HG02642 (cell line): ENCODE measurements around the gene EYS.

Experiments
- ATAC-seq: cut with Tn5 transposase; IDR thresholded peaks from one replicate; pipeline ENCODE4 v1.9.1; 2021; ENCODE audit warnings: mild to moderate bottlenecking; ENCODE audit not compliant: unreplicated experiment, poor library complexity

Gene EYS

DNA sequence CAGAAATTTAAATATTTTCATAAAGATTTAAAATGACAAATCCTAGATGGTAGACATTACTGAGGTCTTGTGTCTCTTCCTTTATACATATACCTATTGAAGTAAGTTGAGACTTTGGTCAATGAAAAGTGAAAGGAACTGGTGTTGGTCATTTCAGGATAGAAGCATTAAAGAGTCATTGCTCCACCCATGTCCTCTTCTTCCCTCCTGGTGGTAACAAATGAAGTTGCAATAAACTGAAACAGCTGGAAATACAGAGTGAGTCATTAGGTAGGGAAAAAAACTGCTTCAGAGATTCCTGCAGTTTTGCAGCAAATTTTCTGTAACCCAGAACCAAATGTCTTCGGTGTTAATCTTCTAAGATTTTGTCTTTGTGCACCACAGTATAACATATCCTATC lies 448.0 kb downstream of the EYS start:
- ATAC-seq, result no peak

DNA sequence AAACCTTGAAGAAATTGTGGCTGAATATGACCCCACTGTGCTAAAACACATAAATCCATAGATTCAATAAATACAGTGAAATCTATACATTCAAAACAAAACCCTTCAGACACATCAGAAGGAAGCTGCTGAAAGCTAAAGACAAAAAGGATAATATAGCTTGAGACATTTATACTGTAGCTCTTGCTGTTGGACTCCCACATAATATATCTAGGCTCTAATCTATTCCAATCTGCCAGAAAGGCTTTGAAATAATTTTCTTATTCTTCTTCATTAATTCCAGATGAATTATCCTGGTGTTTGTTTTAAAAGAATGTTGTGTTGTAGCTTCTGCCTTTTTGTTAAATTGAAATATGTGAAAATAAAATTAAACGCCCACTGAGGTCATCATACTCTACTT lies 454.0 kb downstream of the EYS start:
- ATAC-seq, result no peak

DNA sequence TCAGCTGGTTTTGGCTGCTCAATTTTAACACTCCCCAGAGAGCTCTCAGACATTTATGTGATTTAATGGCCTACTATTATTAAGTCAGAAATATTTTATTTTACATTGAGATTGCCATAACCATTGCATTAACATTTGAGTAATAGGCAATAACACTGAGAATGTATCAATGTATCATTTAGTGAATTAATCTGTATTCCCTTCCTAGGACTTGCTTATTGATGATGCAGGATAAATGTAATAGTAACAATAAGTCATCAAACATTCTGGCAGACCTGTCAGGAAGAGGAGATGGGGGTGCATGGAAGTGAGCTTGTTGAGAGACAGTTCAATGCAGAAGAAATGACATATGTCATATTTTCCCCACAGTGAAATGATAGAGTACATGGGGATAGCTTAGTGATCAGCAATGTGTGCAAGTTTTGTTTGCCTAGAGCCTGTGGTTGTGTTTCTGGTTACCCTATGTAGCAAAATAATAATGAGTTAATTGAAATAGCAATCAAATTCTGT lies 458.9 kb downstream of the EYS start:
- no peak for ATAC-seq

DNA sequence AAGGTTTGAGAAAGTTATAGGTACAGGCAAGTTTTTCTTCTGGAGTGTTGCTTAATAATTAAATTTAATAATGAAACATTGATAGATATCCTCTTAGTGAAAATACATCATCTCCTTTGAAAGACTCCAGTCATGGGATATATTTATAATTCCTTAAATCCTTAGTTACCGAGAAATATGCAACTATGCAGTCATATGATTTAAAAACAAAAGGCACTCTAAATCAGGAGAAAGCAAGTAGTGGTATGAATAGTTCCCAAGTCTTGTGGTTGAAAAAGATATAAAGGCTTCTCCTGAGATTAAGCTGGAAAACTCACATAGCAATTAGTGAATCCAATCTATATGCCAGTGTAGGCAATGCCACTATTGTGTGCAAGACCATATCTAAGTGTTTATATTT lies 475.4 kb downstream of the EYS start:
- ATAC-seq, result no peak

DNA sequence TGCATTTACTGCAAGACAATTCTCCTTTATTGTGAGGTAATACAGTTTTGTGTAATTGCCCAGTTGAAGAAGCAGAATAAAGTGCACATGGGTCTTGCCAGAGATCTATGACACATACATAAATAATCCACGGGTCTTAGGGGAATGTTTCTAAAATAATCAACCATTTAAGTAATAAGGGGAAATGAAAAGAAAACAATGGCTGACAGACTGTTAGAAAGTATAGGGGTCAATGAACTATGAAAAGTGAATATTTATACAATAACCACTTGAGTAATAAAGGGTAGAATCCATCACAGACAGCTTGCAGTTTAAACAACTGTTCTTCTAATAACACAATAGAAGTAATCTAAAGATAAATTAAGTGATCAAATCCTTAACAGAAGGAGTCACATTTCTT lies 477.2 kb downstream of the EYS start:
- no peak for ATAC-seq

DNA sequence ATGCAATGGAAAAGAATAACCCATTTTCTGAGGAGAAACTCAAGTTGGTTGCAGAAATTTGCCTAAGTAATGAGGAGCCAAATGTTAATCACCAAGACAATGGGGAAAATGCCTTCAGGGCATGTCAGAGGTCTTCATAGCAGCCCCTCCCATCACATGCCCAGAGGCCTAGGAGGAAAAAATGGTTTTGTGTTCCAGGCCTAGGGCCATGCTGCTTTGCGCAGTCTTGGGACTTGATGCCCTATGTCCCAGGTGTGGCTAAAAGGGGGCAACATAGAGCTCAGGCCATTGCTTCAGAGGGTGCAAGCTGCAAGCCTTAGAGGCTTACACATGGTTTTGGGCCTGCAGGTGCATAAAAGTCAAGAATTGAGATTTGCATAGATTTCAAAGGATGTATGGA lies 485.9 kb downstream of the EYS start:
- no peak for ATAC-seq

DNA sequence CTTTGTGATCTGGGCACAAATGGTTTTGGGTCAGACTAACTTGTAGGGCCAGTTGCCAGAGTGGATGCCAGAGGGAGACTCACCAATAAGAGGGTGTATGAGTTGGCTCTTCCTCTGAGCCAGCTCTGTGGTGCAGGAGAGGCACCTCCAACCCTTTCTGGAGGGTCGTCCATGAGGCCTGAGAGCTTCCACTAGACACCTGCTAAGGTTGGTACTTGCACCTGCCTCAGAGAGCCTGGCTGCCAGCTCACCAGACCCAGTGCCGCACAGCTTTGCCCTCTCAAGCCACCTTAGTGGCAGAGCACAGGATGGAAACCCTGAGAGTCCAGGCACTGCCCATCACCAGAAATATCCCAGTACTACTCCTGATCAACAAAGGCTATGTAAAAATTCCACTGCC lies 504.3 kb downstream of the EYS start:
- ATAC-seq, result no peak

DNA sequence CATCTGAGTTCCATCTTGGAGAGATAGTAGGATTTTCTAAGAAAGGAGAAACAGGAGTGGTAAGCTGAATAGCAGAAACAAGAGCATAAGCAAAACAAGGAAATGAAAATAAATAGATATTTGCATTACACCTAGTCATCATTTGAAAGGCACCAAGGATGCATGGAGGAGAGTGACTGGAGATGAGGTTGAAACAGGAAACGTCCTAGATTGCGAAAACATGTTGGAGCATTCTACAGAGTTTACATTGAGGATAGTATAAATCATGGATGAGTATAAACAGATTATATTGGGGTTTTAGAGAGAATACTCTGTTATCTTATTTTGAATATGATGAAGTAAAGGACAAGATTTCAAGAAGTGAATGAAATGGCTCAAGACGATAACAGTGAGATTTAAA lies 507.3 kb downstream of the EYS start:
- ATAC-seq, result no peak

DNA sequence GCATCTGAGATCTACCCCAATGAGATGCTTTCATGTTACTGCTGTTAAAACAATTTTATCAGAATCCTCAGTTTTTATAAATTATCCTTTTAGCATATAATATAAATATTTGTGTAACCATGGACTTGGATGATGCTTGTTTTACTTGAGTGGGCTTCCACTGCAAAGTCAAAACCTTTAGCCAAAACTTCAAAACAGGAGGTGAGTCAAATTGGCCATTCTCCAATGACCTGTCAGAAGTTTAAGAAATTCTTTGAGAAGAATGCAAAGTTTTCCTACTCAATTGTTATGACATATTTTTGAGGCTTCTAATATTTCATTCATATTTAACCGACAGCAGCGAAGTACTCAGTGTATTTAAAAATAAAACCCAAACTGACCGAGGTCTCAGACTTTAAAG lies 507.9 kb downstream of the EYS start:
- no peak for ATAC-seq

DNA sequence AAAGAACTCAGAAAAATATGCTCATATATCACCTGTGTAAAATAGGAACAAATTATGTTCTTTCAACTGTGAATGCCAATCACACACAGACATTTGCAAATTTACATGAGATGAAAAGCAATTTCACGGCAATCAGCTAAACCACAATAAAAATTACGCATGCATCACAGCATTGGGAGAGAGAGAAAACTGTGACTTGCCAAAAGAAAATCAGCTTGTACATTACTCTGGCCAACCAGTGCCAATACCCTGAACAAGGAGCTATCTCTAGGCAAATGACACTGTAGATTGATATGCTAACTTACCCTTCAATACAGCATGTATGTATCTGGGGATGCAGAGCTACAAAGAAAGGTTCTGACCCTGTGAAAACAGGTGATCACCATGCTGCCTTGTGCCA lies 515.6 kb downstream of the EYS start:
- ATAC-seq, result no peak

DNA sequence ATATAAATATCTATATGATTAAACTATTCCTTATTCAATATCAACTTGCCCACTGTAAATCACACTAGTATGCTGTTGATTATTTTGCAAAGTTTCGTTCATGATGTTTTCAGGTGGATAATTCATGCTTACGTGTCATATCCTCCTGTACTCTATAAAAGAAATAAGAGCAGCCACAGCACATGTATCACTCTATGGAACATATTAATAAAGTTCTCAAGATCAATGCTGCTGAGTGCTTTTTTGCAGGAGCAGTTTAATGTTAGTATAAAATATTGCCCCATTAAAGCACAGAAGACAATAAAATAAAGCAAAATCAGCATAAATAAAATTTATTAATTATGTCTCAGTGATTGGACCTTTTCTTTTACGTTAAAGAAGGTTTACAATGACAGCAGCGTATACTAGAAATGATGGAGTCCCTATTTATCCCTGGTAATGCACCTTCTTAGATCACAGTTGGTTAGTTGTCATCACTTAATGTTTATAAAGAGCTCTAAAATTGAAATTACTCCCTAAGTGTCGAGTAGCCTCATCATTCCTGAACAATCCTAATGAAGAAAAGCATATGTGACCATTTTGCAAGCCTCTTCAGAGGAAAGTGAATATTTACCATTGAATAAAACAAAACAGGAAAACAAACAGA lies 517.7 kb downstream of the EYS start:
- no peak for ATAC-seq

DNA sequence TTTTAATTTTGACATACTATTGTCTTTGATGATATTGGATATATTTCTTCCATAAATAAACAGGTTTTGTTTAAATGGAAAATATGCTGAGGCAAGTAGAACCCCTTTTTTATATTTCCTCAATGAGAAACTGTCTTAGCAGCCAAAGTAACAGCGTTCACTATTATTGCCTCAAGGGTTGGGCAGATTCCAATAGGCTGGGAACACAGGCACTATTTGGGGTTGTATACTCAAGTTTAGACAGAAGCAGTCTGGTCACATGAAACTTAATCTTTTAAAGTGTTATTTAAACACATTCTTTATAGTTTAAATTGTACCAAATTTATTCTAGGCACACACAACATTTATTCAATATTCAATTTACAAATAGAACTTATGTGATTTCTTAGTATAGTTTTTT lies 520.2 kb downstream of the EYS start:
- no peak for ATAC-seq

DNA sequence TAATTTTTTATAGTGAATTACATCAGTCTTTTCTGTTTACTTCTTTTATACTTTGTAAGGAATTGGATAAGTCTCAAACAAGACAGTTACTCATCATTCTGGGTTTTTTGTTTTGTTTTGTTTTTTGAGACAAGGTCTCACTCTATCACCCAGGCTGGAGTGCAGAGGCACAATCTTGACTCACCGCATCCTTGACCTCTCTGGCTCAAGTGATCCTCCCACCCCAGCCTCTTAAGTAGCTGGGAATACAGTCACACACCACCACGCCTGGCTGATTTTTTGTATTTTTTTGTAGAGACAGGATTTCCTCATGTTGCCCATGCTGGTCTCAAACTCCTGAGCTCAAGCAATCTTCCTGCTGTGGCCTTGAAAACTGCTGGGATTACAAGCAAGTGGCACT lies 524.3 kb downstream of the EYS start:
- ATAC-seq, result no peak

DNA sequence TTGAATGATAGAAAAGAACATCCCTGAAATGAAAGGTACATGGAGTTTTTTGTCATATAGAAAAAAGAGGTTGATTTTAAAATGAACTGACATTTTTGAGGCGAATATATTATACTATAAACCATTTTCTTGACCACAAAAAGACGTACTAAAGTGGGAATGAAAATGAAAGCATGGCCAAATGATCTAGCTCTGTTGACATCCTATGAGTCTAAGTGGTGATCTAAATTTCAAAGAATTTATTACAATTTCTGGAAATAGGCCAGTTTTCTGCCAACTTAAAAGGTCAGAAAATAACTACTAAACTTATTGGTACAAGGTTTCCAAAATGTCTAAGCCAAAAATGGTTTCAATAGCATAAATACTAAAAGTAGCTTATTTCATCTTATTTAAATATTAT lies 536.8 kb downstream of the EYS start:
- no peak for ATAC-seq

DNA sequence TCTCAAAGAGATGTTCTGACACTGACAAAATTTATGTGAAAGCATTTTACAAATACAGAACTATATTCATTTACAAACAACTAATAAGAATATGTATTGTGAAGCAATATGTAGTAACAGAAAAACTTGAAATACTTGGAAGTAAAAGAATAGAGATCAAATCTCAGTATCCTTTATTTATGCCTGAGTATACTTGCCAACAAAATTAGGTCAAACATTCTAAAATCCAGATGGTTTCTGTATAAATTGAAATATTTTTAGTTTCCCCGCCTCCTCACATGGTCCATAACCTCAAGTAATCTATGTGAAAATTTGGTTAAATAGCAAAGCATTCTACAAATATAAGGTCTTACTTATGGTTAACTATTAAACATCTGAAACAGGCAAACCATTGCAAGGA lies 545.4 kb downstream of the EYS start:
- ATAC-seq, result no peak

DNA sequence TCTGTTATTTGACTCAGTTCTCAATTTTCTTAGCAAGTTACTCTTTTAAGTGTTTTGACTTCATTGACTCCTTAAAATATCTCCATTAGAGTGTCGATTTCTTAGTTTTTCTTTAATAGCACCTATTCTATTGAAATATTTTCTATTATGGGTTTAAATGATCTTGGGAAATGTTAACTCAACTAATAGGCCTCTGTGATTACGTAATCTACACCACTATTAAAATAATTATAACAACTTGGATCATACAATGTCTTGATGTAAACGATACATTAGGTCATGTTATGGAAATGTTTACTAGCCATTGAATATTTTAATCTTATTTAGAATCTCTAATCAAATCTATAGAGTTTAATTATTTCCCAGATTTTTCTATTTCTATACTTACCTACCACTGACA lies 550.0 kb downstream of the EYS start:
- no peak for ATAC-seq

DNA sequence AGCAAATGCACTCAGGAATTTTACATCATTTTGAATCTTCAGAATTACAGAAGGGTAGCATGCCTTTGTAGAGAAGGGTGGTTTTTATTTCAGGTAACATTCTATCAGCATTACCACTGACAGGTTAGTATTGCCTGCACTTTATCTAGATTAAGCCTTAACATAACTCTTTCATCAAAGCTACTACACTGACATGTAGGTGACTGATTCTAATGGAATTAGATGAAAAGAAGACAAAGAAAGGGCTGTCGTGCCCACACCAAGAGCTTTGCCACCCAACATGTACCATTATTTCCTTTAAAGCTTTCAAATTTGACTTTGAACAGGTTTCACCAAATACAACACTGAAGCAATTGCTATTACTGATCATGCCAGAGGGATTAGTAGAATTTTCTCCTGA lies 551.9 kb downstream of the EYS start:
- ATAC-seq, result no peak

DNA sequence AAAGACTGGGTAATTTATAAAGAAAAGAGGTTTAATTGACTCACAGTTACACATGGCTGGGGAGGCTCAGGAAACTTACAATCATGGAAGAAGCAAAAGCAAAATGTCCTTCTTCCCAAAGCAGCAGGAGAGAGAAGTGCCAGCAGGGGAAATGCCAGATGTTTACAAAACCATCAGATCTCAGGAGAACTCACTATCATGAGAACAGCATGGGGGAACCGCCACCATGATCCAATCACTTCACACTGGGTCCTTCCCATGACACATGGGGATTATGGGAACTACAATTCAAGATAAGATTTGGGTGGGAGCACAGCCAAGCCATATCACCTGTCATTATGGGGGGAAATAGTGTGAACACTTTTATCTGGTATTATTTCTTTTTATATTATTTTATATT lies 557.2 kb downstream of the EYS start:
- no peak for ATAC-seq

DNA sequence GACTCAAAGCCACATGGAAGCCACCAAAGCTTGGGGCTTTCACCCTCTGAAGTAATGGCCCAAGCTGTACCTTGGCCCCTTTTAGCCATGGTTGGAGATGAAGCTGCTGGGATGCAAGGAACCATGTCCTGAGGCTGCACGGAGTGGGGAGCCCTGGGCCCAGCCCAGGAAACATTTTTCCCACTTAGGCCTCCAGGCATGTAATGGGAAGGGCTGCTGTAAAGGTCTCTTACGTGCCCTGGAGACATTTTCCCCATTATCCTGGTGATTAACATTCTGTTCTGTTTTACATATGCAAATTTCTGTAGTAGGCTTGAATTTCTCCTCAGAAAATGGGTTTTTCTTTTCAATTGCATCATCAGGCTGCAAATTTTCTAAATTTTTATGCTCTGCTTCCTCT lies 558.2 kb downstream of the EYS start:
- no peak for ATAC-seq

DNA sequence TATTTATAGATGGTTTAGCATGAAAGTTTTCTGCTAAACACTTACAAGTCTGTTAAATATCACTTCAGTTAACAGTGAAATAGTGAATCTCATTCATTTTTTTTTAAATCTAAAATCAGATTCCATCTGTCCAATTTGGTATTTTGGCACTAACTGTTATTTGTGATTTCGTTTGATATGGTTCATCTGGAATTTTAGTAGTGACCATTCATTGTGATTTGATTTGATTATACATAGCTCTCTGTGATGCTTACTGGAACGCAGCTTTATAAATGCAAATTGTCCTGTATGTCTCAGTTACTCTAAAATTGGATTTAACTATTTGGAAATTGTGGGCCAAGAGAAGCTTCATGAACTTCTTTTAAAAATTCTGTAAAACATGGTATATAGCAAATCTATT lies 571.5 kb downstream of the EYS start:
- no peak for ATAC-seq

DNA sequence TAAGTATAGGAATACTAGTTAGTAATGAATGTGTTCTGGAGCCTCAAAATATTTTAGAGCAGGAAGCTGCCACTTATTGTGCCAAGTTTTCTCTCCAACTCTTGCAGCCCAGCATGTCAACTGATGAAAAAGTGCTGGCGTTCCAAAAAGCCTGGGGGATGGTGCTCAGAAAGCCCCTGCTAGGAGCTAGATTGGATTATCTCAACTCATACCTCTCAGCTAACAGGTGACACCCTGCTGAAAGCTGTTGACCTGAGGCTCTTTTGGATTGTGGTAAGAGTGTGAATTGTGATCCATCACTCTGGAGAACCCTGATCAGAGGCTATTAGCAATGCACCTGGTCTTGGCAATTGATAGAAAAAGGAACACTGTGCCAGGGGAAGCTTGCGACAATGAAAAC lies 580.4 kb downstream of the EYS start:
- ATAC-seq, result no peak

DNA sequence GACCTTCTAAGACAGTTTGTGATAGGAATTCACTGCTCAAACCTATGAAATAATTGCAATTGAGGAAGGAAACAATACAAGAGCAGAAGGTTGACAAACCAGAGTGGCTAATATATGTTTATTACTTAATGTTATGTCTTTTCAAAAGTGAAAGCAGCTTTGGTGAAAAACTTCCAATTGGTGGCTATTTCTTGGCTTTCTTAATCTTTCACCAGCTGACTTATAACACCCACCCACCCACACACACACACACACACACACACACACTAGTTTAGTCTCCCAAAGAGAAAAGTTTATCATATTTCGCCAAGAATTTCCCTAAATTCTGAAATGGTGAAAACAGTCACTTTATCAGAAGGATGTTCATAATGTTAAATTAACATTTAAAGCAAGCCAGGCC lies 583.5 kb downstream of the EYS start:
- ATAC-seq, result no peak
